B cell (primary cell): ENCODE results near the gene BANP. TPM values are rescaled to one million over a fixed set of nuclear protein-coding genes. Genes with fewer than 3 reads are reported as not detected.
"Not testable (repeated sequence)": the region's sequence is repeated elsewhere in the genome, so short reads cannot be mapped to it uniquely, and the experiment has no call there.

ENCODE experiments used
- ATAC-seq: fragments of 200-7000 bp; cut with Tn5 transposase; one replicate; pipeline ENCODE4 v1.10.0; 2021; ENCODE audit warnings: low read depth, mild to moderate bottlenecking, moderate number of reproducible peaks, moderate library complexity
- CTCF ChIA-PET: fragments of 350-600 bp; sonication (Branson Sonifier 250); formaldehyde crosslinking; loops from one replicate; lab custom pipeline; 2021; ENCODE audit warnings: antibody characterized with exemption, inconsistent platforms; lab: Charles Lee
- POLR2A ChIA-PET: fragments of 350-600 bp; sonication (Branson Sonifier 250); formaldehyde crosslinking; loops from one replicate; lab custom pipeline; 2021; ENCODE audit warnings: antibody characterized with exemption; lab: Charles Lee
- DNase-seq: peaks from one replicate; pipeline ENCODE4 v3.0.0; 2013
- H2AFZ ChIP-seq: 2 replicates; pipeline ENCODE4 v1.6.1; 2012; ENCODE audit warnings: mild to moderate bottlenecking, low read depth, low read length; ENCODE audit not compliant: insufficient read depth, poor library complexity, severe bottlenecking
- H3K27ac ChIP-seq, 2 donors: 1 replicate in 1 of 2; 2 replicates in 1 of 2; pipeline ENCODE4 v1.5.1; 2012 to 2013; ENCODE audit warnings: low read length in 2 of 2, mild to moderate bottlenecking in 2 of 2, moderate library complexity in 1 of 2
- H3K27me3 ChIP-seq, 4 experiments: fragments of 200-600 bp in 1 of 4; sonication (generic) in 1 of 4; replicated peaks in 1 of 4; 1 replicate in 2 of 4; 2 replicates in 2 of 4; pipeline versions ENCODE4 v1.6.1 to v1.7.0; 2013 to 2016; ENCODE audit warnings: low read length in 3 of 4, mild to moderate bottlenecking in 2 of 4, mixed read lengths in 1 of 4, moderate library complexity in 1 of 4; ENCODE audit not compliant: insufficient read depth in 4 of 4, control insufficient read depth in 3 of 4; ENCODE audit errors: control extremely low read depth in 1 of 4
- H3K36me3 ChIP-seq, 2 experiments: replicated peaks in 1 of 2; 1 replicate in 1 of 2; 2 replicates in 1 of 2; pipeline versions ENCODE4 v1.6.1 to v1.7.1; 2013; ENCODE audit warnings: low read length in 1 of 2; ENCODE audit not compliant: insufficient read depth in 2 of 2, control insufficient read depth in 1 of 2; ENCODE audit errors: control extremely low read depth in 1 of 2, extremely low read depth in 1 of 2
- H3K4me1 ChIP-seq, 2 donors: fragments of 200-600 bp in 1 of 2; sonication (generic) in 1 of 2; 1 replicate in 1 of 2; 2 replicates in 1 of 2; pipeline versions ENCODE4 v1.5.1 to v1.6.1; 2013 to 2017; ENCODE audit warnings: low read length in 2 of 2; ENCODE audit not compliant: control insufficient read depth in 2 of 2, insufficient read depth in 2 of 2
- H3K4me2 ChIP-seq: replicated peaks from 2 replicates; pipeline ENCODE3; 2012; ENCODE audit warnings: mild to moderate bottlenecking, low read depth, low read length; ENCODE audit not compliant: poor library complexity, severe bottlenecking
- H3K4me3 ChIP-seq, 5 experiments: fragments of 200-600 bp in 1 of 5; sonication (generic) in 1 of 5; 1 replicate in 3 of 5; 2 replicates in 2 of 5; pipeline versions ENCODE4 v1.5.1 to v1.7.0; 2011 to 2016; ENCODE audit warnings: low read length in 4 of 5, mild to moderate bottlenecking in 4 of 5, low read depth in 2 of 5, control low read depth in 1 of 5, moderate library complexity in 1 of 5; ENCODE audit not compliant: insufficient read depth in 1 of 5; ENCODE audit errors: control extremely low read depth in 1 of 5, extremely low read depth in 1 of 5
- H3K79me2 ChIP-seq: fragments of 200-600 bp; sonication (generic); one replicate; pipeline ENCODE4 v1.6.0; 2016; ENCODE audit warnings: low read length; ENCODE audit not compliant: control insufficient read depth, insufficient read depth
- H3K9ac ChIP-seq: fragments of 200-600 bp; sonication (generic); 2 replicates; pipeline ENCODE4 v1.6.1; 2017; ENCODE audit warnings: mild to moderate bottlenecking, low read length, moderate library complexity
- H3K9me3 ChIP-seq, 3 donors: one replicate each; pipeline versions ENCODE4 v1.6.1 to v1.7.1; 2013; ENCODE audit warnings: low read length in 2 of 3; ENCODE audit not compliant: control insufficient read depth in 2 of 3, insufficient read depth in 1 of 3; ENCODE audit errors: control extremely low read depth in 1 of 3
- H4K20me1 ChIP-seq: 2 replicates; pipeline ENCODE4 v1.6.0; 2012; ENCODE audit warnings: mild to moderate bottlenecking, low read length; ENCODE audit not compliant: insufficient read depth, control insufficient read depth, poor library complexity, severe bottlenecking
- H3K27ac Mint-ChIP-seq: one replicate; pipeline ENCODE4 v1.8.0; 2021; ENCODE audit warnings: mixed read lengths
- H3K27me3 Mint-ChIP-seq: one replicate; pipeline ENCODE4 v1.8.0; 2021; ENCODE audit warnings: mixed read lengths
- H3K4me1 Mint-ChIP-seq: one replicate; pipeline ENCODE4 v1.8.0; 2021; ENCODE audit warnings: mixed read lengths
- H3K4me3 Mint-ChIP-seq: one replicate; pipeline ENCODE4 v1.8.0; 2021; ENCODE audit warnings: mixed read lengths
- H3K9me3 Mint-ChIP-seq: one replicate; pipeline ENCODE4 v1.8.0; 2022; ENCODE audit warnings: mixed read lengths; ENCODE audit not compliant: insufficient read depth
- EZH2 ChIP-seq: IDR thresholded peaks from 2 replicates; pipeline ENCODE4 v1.6.1; 2012; ENCODE audit warnings: borderline replicate concordance, low read depth, mild to moderate bottlenecking, moderate library complexity, low read length; ENCODE audit not compliant: insufficient read depth, poor library complexity, severe bottlenecking
- WGBS: methylation state at CpG from one replicate; pipeline ENCODE4 v1.1.5; 2013; ENCODE audit warnings: missing lambda C conversion rate; ENCODE audit not compliant: insufficient coverage; 5-methylcytosine and 5-hydroxymethylcytosine counted together
- intact Hi-C: fragments of 100-400 bp; cut with micrococcal nuclease; formaldehyde crosslinking; loops from one replicate; pipeline ENCODE4 v1.10.0; 2022
- polyA plus RNA-seq: library from polyadenylated mRNA; depleted of rRNA; stranded (reverse); fragments of >200 nt; gene quantifications from 2 replicates; pipeline ENCODE4 v1.2.3, GENCODE V29; 2012
- total RNA-seq, 2 donors: library from RNA; stranded (reverse); fragments of 120-200 nt in 1 of 2; gene quantifications; 1 replicate in 1 of 2; 2 replicates in 1 of 2; pipeline versions ENCODE4 v1.2.3 to v1.2.4, GENCODE V29; 2013 to 2022
- TF ChIP-seq, protein P1 (sequence below): fragments of 200-600 bp; IDR thresholded peaks from one replicate; pipeline ENCODE4 v1.8.0; 2022; ENCODE audit warnings: antibody characterized with exemption, mild to moderate bottlenecking

The BANP gene
- total and polyA plus RNA-seq, 2 donors (not counting 1 experiment from before 2014, with no cell fraction given), result 44.4 to 181 TPM

DNA sequence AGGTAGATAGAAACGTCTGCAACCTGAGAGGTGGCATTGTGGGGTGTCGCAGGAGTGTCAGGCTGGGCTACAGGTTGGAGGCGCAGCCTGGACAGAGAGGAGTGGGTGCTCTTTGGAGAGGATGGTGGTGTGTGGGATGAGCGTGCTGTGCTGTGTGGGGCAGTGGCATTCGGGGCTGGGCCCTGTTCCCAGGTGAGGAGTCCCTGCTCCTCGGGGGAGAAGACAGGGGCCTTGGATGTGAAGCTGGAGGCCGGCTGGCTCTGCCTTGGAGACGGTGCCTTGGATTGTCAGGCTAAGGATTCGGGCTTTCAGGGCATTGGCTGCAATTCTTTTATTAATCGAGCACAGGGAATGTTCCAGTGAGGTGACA lies 69.3 kb downstream of the BANP start:
- H3K9ac ChIP-seq, result no peak overlapping the region
- H3K27ac Mint-ChIP-seq, result peak overlapping the region; percentile 43

DNA sequence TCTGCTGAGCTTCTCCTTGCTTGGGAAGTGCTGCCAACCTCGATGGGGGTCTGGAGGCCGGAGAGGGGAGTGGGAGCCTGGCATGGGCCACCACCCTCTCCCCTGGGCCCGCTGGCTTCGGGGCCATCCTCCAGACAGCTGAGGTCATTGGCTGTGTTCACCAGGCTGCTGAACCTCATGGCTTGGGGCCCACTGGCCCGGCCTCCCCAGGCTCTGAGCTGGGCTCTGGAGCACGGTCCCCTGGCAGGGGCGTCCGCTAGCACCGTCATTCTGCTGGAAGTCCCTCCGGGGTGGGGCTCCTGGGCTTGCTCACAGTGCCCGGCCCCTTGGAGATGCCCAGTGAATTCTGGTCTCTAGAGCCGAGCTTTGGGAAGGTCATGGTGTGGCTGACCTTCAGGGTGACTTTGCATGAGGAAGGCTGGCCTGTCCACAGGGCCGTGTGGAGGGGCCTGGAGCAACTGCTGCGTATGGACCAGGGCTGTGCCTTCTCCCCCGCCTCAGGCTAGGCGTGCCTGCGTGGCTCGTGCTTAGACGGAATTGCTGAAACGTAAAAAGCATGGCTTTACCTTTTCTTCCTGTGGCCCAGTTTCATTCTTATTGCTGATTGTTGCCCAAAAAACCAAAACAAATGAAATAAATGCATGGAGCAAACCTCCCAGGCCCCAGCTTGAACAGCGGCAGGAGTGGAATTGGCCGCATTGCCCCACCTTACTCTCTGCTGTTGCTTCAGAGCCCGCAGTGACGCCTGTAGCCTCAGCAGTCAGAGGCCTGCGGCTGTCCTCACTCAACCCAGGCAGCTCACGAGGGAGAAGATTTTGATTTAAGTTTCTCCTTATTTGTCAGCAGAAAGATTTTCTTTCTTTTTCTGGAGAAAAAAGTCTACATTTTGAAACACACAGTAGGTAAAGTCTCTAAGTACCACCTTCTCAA lies 70.1 kb downstream of the BANP start:
- CTCF ChIA-PET, result not testable (repeated sequence)

More for the DNA sequence above, 69.3 kb downstream of the BANP start:
- Histone ChIP-seq H3K4me2 (no peak overlapping the region), H3K27ac (no peak overlapping the region), H2AFZ (no peak overlapping the region), H3K27me3 (no peaks in the 10 kb centered on the region), H3K79me2 (peaks cover 47% of the 10 kb centered on the region), H3K36me3 (peaks cover 2 to 48% of the 10 kb centered on the region in 2 experiments), H3K9me3 (no peaks in the 10 kb centered on the region), H3K4me1 (no peaks in the 10 kb centered on the region), H4K20me1 (peaks cover 42% of the 10 kb centered on the region), H3K4me3 (no peak overlapping the region)
- CTCF ChIA-PET, result interaction anchor here (0.6 kb wide), 1 partner anchor 148 kb away, joined by 4 read pairs; no protein-coding TSS in a partner anchor
- POLR2A ChIA-PET, result no interaction called here
- Mint-ChIP-seq H3K4me3 (no peak overlapping the region), H3K4me1 (peaks cover 9% of the 10 kb centered on the region), H3K27me3 (no peaks in the 10 kb centered on the region), H3K9me3 (no peaks in the 10 kb centered on the region)
- TF ChIP-seq, protein P1, sequence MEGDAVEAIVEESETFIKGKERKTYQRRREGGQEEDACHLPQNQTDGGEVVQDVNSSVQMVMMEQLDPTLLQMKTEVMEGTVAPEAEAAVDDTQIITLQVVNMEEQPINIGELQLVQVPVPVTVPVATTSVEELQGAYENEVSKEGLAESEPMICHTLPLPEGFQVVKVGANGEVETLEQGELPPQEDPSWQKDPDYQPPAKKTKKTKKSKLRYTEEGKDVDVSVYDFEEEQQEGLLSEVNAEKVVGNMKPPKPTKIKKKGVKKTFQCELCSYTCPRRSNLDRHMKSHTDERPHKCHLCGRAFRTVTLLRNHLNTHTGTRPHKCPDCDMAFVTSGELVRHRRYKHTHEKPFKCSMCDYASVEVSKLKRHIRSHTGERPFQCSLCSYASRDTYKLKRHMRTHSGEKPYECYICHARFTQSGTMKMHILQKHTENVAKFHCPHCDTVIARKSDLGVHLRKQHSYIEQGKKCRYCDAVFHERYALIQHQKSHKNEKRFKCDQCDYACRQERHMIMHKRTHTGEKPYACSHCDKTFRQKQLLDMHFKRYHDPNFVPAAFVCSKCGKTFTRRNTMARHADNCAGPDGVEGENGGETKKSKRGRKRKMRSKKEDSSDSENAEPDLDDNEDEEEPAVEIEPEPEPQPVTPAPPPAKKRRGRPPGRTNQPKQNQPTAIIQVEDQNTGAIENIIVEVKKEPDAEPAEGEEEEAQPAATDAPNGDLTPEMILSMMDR, result no peak
- TF ChIP-seq EZH2, result no peak
- ATAC-seq, result no peak
- DNase-seq, result no peak
- intact Hi-C loops, result no loop called here
- WGBS, result over 99% methylated on average over 10 of the region's 10 CpGs

More for the DNA sequence above, 70.1 kb downstream of the BANP start:
- ATAC-seq, H3K9me3 Mint-ChIP-seq, intact Hi-C loops, H3K4me3 Mint-ChIP-seq, H3K27me3 ChIP-seq, H3K27ac ChIP-seq, H3K27me3 Mint-ChIP-seq, H3K4me3 ChIP-seq, H3K27ac Mint-ChIP-seq, DNase-seq, H2AFZ ChIP-seq, H3K4me1 Mint-ChIP-seq, H3K9me3 ChIP-seq, H3K9ac ChIP-seq, H3K4me2 ChIP-seq, H3K4me1 ChIP-seq, POLR2A ChIA-PET: not testable (repeated sequence)
- Histone ChIP-seq H3K79me2 (peaks cover 47% of the 10 kb centered on the region), H4K20me1 (peaks cover 42% of the 10 kb centered on the region), H3K36me3 (peaks cover 2 to 47% of the 10 kb centered on the region in 2 experiments)
- WGBS, result 98% methylated on average over 21 of the region's 26 CpGs
